Liver (tissue), 3 donors: ENCODE results near the gene NEUROG2.

Experiments used
- ATF3 ChIP-seq: IDR thresholded peaks from 2 replicates; pipeline ENCODE4 v1.6.1; 2016; ENCODE audit warnings: antibody characterized with exemption
- CTCF ChIP-seq: fragments of 150-350 bp; IDR thresholded peaks from 2 replicates; pipeline ENCODE4 v1.5.1; 2017; ENCODE audit warnings: improper control_type of control experiment, low read depth, low read length; ENCODE audit not compliant: missing input control
- EGR1 ChIP-seq, 2 donors: IDR thresholded peaks; 2 replicates each; pipeline ENCODE4 v1.6.1; 2016 to 2018; ENCODE audit warnings: antibody characterized with exemption in 2 of 2, low read depth in 2 of 2
- MAX ChIP-seq: IDR thresholded peaks from 2 replicates; pipeline ENCODE4 v1.6.1; 2016; ENCODE audit warnings: antibody characterized with exemption
- RAD21 ChIP-seq, 2 donors: IDR thresholded peaks; 2 replicates each; pipeline ENCODE4 v1.6.1; 2016; ENCODE audit warnings: antibody characterized with exemption in 2 of 2, mild to moderate bottlenecking in 2 of 2
- REST ChIP-seq: IDR thresholded peaks from 2 replicates; pipeline ENCODE4 v1.6.1; 2016; ENCODE audit warnings: antibody characterized with exemption, mild to moderate bottlenecking
- TAF1 ChIP-seq: conservative IDR thresholded peaks from 2 replicates; pipeline ENCODE4 v1.6.1; 2016; ENCODE audit warnings: antibody characterized with exemption, mild to moderate bottlenecking
- YY1 ChIP-seq: IDR thresholded peaks from 2 replicates; pipeline ENCODE4 v1.6.1; 2016; ENCODE audit warnings: antibody characterized with exemption, mild to moderate bottlenecking
- donor health status: healthy.
- donor health status: healthy.

- no peak for TF ChIP-seq TAF1
- TF ChIP-seq CTCF: no peak
- no peak for TF ChIP-seq MAX
- no peak for TF ChIP-seq ATF3
- no peak for TF ChIP-seq EGR1 (IDR thresholded peaks at IDR 0.05; ENCODE audit: low read depth in 2 of 2)
- no peak for TF ChIP-seq RAD21 (IDR thresholded peaks at IDR 0.05)
- TF ChIP-seq REST: no peak
- TF ChIP-seq YY1: no peak
Measured at GRCh38 chr4:112552668-112553067, 36.7 kb upstream of the NEUROG2 start.
